ENCODE results near the gene BBLN.
A peak's percentile ranks its signal among the peaks of the same experiment; 100 is the strongest.

BBLN gene

GRCh38 chr9:128163523-128164306 lies 3.6 kb downstream of the BBLN start:
- DNase-seq (ENCODE audit: low spot score): no peak

GRCh38 chr9:128164307-128164885 lies 4.3 kb downstream of the BBLN start:
- no peak for DNase-seq (ENCODE audit: low spot score)

- no peak for DNase-seq (ENCODE audit: low spot score)
Measured at GRCh38 chr9:128166169-128166568, 6.1 kb downstream of the BBLN start.

- DNase-seq (ENCODE audit: low spot score): no peak
Measured at GRCh38 chr9:128167209-128167608, 7.1 kb downstream of the BBLN start.

GRCh38 chr9:128168731-128169308 lies 8.8 kb downstream of the BBLN start:
- no peak for DNase-seq (ENCODE audit: low spot score)

- DNase-seq (ENCODE audit: low spot score): no peak
Measured at GRCh38 chr9:128169492-128169891, 9.4 kb downstream of the BBLN start.

- no peak for DNase-seq (ENCODE audit: low spot score)
Measured at GRCh38 chr9:128169925-128170324, 9.9 kb downstream of the BBLN start.

- no peak for DNase-seq (ENCODE audit: low spot score)
Measured at GRCh38 chr9:128174062-128174461, 14.0 kb downstream of the BBLN start.

- no peak for DNase-seq (ENCODE audit: low spot score)
Measured at GRCh38 chr9:128175102-128175563, 15.1 kb downstream of the BBLN start.

GRCh38 chr9:128175726-128176125 lies 15.7 kb downstream of the BBLN start:
- DNase-seq (ENCODE audit: low spot score): no peak

- DNase-seq (ENCODE audit: low spot score): no peak
Measured at GRCh38 chr9:128178806-128179431, 18.9 kb downstream of the BBLN start.

- no peak for DNase-seq (ENCODE audit: low spot score)
Measured at GRCh38 chr9:128180001-128180400, 19.9 kb downstream of the BBLN start.

GRCh38 chr9:128180447-128180846 lies 20.4 kb downstream of the BBLN start:
- DNase-seq (ENCODE audit: low spot score): no peak

- DNase-seq (ENCODE audit: low spot score): peak; percentile 29
Measured at GRCh38 chr9:128181480-128181879, 21.4 kb downstream of the BBLN start.

GRCh38 chr9:128182893-128183588 lies 23.0 kb downstream of the BBLN start:
- DNase-seq (ENCODE audit: low spot score): no peak

- DNase-seq (ENCODE audit: low spot score): no peak
Measured at GRCh38 chr9:128185979-128186965, 26.2 kb downstream of the BBLN start.

- no peak for DNase-seq (ENCODE audit: low spot score)
Measured at GRCh38 chr9:128187361-128187760, 27.3 kb downstream of the BBLN start.

GRCh38 chr9:128188209-128188608 lies 28.1 kb downstream of the BBLN start:
- no peak for DNase-seq (ENCODE audit: low spot score)

- DNase-seq (ENCODE audit: low spot score): no peak
Measured at GRCh38 chr9:128190013-128190412, 29.9 kb downstream of the BBLN start.

- no peak for DNase-seq (ENCODE audit: low spot score)
Measured at GRCh38 chr9:128190516-128191405, 30.7 kb downstream of the BBLN start.
